OCI-LY1 (cell line): ENCODE results near the gene MAP4K4.

Source experiments
- H2AFZ ChIP-seq: fragments of 200-600 bp; sonication (generic), shearing (Covaris generic); 2 replicates; pipeline ENCODE4 v1.6.0; 2014; ENCODE audit warnings: antibody characterized with exemption, mild to moderate bottlenecking, low read length
- H3F3A ChIP-seq: fragments of 200-600 bp; sonication (generic), shearing (Covaris generic); 2 replicates; pipeline ENCODE4 v1.6.0; 2014; ENCODE audit warnings: mild to moderate bottlenecking, antibody characterized with exemption, low read length, moderate library complexity; ENCODE audit not compliant: insufficient read depth
- H3K27ac ChIP-seq: fragments of 200-600 bp; sonication (generic); 2 replicates; pipeline ENCODE4 v1.5.1; 2014; ENCODE audit warnings: low read length, mixed run types, mild to moderate bottlenecking, low read depth; ENCODE audit not compliant: poor library complexity, severe bottlenecking
- H3K27me3 ChIP-seq: fragments of 200-600 bp; sonication (generic); 2 replicates; pipeline ENCODE4 v1.6.0; 2014; ENCODE audit warnings: antibody characterized with exemption, mild to moderate bottlenecking, low read length, moderate library complexity; ENCODE audit not compliant: insufficient read depth
- H3K36me3 ChIP-seq: fragments of 200-600 bp; sonication (generic); 2 replicates; pipeline ENCODE4 v1.6.1; 2014; ENCODE audit warnings: mild to moderate bottlenecking, antibody characterized with exemption, low read length, moderate library complexity, mixed read lengths; ENCODE audit not compliant: insufficient read depth
- H3K4me1 ChIP-seq: fragments of 200-600 bp; sonication (generic); 2 replicates; pipeline ENCODE4 v1.5.1; 2014; ENCODE audit warnings: mild to moderate bottlenecking, low read length, moderate library complexity; ENCODE audit not compliant: insufficient read depth, severe bottlenecking
- H3K4me2 ChIP-seq: fragments of 200-600 bp; sonication (generic), shearing (Covaris generic); 2 replicates; pipeline ENCODE4 v1.6.1; 2014; ENCODE audit warnings: low read length
- H3K4me3 ChIP-seq: fragments of 200-600 bp; sonication (generic); 2 replicates; pipeline ENCODE4 v1.5.1; 2014; ENCODE audit warnings: low read length, low read depth, mild to moderate bottlenecking, mixed read lengths; ENCODE audit not compliant: poor library complexity, severe bottlenecking
- H3K79me2 ChIP-seq: fragments of 200-600 bp; shearing (Covaris generic); 2 replicates; pipeline ENCODE4 v1.6.1; 2016; ENCODE audit warnings: mixed run types, low read length, mixed read lengths; ENCODE audit not compliant: insufficient read depth
- H3K9ac ChIP-seq: fragments of 200-600 bp; sonication (generic), shearing (Covaris generic); 2 replicates; pipeline ENCODE4 v1.6.1; 2014; ENCODE audit warnings: mild to moderate bottlenecking, low read length, mixed read lengths
- H3K9me2 ChIP-seq: fragments of 200-600 bp; sonication (generic), shearing (Covaris generic); 2 replicates; pipeline ENCODE4 v1.6.1; 2014; ENCODE audit warnings: low read depth, mild to moderate bottlenecking, low read length, mixed read lengths
- H3K9me3 ChIP-seq: fragments of 200-600 bp; shearing (Covaris generic); 2 replicates; pipeline ENCODE4 v1.6.1; 2014; ENCODE audit warnings: low read length, mixed read lengths
- H4K20me1 ChIP-seq: fragments of 200-600 bp; sonication (generic), shearing (Covaris generic); 2 replicates; pipeline ENCODE4 v1.6.0; 2016; ENCODE audit warnings: mild to moderate bottlenecking, low read length; ENCODE audit not compliant: insufficient read depth
- EZH2 ChIP-seq: fragments of 200-600 bp; sonication (generic), shearing (Covaris generic); IDR thresholded peaks from 2 replicates; pipeline ENCODE4 v1.8.0; 2017; ENCODE audit warnings: borderline replicate concordance, mixed run types, mild to moderate bottlenecking, antibody characterized with exemption, low read length, moderate library complexity, mixed read lengths
- TF ChIP-seq, protein P1 (sequence below): fragments of 200-600 bp; sonication (generic), shearing (Covaris generic); IDR thresholded peaks from 2 replicates; pipeline ENCODE4 v1.5.1; 2017; ENCODE audit warnings: mild to moderate bottlenecking, antibody characterized with exemption, low read length, moderate library complexity, mixed read lengths

The MAP4K4 gene

DNA sequence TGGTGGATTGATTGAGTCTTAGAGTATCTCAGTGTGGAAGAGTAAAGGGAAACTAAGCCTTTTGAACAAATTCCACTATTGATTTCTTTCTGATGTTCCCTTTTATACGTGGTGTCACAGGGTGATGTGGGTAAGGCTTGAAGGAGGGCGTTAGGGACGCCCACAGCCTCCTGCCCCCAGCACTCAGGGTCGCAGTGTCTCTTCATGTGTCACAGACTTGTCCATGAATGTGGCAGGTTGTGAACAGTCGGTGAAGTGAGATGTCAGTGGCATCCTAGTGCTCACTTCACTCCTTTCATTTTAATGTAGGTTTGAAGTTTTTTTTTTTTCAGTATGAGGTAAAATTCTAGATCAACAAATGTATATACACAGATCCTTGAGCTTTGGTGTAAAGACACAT is 171.0 kb downstream of the MAP4K4 start:
- Histone ChIP-seq H3K4me2 (no peak overlapping the region), H3F3A (no peaks in the 10 kb centered on the region), H2AFZ (no peak overlapping the region), H3K9me2 (no peaks in the 10 kb centered on the region), H3K36me3 (peaks cover 56% of the 10 kb centered on the region; the same call in 1 of the 2 replicates), H3K4me1 (no peaks in the 10 kb centered on the region), H4K20me1 (no peaks in the 10 kb centered on the region), H3K9me3 (no peaks in the 10 kb centered on the region), H3K79me2 (no peaks in the 10 kb centered on the region), H3K4me3 (no peak overlapping the region), H3K9ac (no peak overlapping the region), H3K27me3 (no peaks in the 10 kb centered on the region), H3K27ac (no peak overlapping the region)
- TF ChIP-seq, protein P1, sequence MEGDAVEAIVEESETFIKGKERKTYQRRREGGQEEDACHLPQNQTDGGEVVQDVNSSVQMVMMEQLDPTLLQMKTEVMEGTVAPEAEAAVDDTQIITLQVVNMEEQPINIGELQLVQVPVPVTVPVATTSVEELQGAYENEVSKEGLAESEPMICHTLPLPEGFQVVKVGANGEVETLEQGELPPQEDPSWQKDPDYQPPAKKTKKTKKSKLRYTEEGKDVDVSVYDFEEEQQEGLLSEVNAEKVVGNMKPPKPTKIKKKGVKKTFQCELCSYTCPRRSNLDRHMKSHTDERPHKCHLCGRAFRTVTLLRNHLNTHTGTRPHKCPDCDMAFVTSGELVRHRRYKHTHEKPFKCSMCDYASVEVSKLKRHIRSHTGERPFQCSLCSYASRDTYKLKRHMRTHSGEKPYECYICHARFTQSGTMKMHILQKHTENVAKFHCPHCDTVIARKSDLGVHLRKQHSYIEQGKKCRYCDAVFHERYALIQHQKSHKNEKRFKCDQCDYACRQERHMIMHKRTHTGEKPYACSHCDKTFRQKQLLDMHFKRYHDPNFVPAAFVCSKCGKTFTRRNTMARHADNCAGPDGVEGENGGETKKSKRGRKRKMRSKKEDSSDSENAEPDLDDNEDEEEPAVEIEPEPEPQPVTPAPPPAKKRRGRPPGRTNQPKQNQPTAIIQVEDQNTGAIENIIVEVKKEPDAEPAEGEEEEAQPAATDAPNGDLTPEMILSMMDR = no peak
- no peak for TF ChIP-seq EZH2

GRCh38 chr2:101869527-101869926 is 172.0 kb downstream of the MAP4K4 start:
- H3K4me2 ChIP-seq = no peak overlapping the region
- no peaks in the 10 kb centered on the region for H3K9me3 ChIP-seq
- no peaks in the 10 kb centered on the region for H4K20me1 ChIP-seq
- H3K27ac ChIP-seq = no peak overlapping the region
- no peaks in the 10 kb centered on the region for H3K9me2 ChIP-seq
- no peak overlapping the region for H3K9ac ChIP-seq
- no peak overlapping the region for H3K4me3 ChIP-seq
- H3F3A ChIP-seq = no peaks in the 10 kb centered on the region
- H3K4me1 ChIP-seq = no peaks in the 10 kb centered on the region
- H3K27me3 ChIP-seq = no peaks in the 10 kb centered on the region
- no peak overlapping the region for H2AFZ ChIP-seq
- H3K36me3 ChIP-seq = peaks cover 60% of the 10 kb centered on the region; the same call in 1 of the 2 replicates
- no peaks in the 10 kb centered on the region for H3K79me2 ChIP-seq
- TF ChIP-seq, protein P1 = no peak
- TF ChIP-seq EZH2 = no peak

DNA sequence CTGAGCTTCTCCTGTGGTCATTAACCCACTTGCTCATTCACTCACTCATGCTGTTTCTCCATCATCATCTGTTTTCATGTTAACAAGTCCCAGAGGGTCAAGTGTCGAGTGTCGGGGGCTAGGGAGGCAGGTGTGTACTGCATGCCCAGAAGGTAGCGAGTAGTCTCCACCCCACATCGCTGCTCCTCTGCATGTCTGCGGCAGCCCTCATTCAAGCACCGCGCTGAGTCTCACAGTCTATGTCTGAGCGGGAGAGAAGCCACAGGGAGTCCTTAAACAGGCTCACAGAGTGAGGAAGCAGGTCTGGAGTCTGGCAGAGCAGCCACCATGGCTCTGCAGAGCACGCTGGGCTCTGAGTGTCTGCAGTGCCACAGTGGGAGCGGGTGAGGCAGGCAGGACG is 172.9 kb downstream of the MAP4K4 start:
- no peaks in the 10 kb centered on the region for H3K27me3 ChIP-seq
- H3K4me2 ChIP-seq = no peak overlapping the region
- H3K36me3 ChIP-seq = peaks cover 60% of the 10 kb centered on the region; the same call in 1 of the 2 replicates
- no peak overlapping the region for H3K27ac ChIP-seq
- no peaks in the 10 kb centered on the region for H3F3A ChIP-seq
- H3K9ac ChIP-seq = no peak overlapping the region
- no peaks in the 10 kb centered on the region for H3K79me2 ChIP-seq
- no peaks in the 10 kb centered on the region for H3K9me3 ChIP-seq
- TF ChIP-seq EZH2 = no peak
- TF ChIP-seq, protein P1 = no peak
- H4K20me1 ChIP-seq = no peaks in the 10 kb centered on the region
- H2AFZ ChIP-seq = no peak overlapping the region
- no peaks in the 10 kb centered on the region for H3K9me2 ChIP-seq
- H3K4me3 ChIP-seq = no peak overlapping the region
- no peaks in the 10 kb centered on the region for H3K4me1 ChIP-seq
